SKM-1 treated with dmso at 0.1 percent for 144 hours (cell line): Measurements from ENCODE around the gene RAE1.
A peak's percentile ranks its signal among the peaks of the same experiment; 100 is the strongest.

ENCODE experiments used
- DNase-seq: peaks from one replicate; lab custom pipeline; 2025; ENCODE audit not compliant: unreplicated experiment; lab: John Stamatoyannopoulos, UW

RAE1 gene, protein sequence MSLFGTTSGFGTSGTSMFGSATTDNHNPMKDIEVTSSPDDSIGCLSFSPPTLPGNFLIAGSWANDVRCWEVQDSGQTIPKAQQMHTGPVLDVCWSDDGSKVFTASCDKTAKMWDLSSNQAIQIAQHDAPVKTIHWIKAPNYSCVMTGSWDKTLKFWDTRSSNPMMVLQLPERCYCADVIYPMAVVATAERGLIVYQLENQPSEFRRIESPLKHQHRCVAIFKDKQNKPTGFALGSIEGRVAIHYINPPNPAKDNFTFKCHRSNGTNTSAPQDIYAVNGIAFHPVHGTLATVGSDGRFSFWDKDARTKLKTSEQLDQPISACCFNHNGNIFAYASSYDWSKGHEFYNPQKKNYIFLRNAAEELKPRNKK

DNA sequence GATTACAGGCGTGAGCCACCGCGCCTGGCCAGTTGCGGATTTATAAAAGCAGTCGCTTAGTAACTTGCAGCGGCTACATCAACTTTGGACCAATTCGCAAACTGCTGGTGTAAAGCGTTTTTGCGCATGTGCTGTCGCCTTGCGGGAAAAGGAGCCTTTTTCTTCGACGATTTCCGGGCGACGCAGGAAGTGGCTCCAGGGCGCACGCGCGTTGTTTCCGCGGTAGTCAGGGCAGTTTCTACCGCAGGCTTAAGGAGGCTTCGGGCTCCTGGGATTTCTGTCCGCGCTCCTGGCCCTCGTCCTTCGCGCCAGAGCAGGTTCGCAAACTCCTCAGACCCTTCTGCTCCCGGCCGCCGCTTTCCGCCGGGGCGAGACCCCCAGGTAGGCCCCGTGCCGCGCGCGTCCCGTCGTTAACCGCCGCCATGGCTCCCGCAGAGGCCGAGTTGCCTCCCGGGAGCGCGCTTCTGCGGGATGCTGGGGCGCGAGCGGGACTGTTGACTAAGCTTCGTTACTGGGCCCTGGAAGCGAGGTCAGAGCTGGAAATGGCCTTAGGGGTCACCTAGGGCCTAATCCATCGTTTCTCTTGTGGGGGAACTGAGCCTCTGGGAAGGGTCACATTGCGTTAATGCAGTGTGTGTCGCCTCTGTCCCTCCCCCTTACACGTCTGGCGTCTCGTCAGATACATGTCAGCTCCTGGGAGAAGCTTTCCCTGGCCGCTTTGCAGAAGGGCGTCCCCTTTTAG is at the start of gene RAE1:
TSS of gene RAE1 (plus strand) at position 214 of the 742 bp plus-strand sequence. CDS start 2,784 bp downstream, outside the sequence.
- peak; percentile 85 for DNase-seq

DNA sequence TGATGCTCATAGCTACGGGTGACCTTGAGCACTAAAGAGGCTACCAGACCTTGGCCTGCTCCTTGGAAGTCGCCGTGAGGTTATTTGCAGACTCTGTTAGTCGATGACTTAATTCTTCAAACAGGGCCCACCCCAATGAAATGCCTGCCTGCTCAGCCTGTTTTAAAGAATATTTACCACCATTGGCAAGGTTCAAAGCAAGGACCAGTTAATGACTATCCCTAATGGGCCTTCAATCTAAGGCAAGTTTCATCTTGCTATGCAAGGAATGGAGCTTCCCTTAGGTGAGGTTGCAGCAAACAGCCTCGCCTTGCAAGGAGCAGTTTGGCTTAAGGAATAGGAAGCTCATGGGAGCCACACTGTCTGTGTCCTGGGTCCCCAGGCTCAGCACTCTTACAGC is 44.3 kb upstream of the RAE1 start:
- no peak for DNase-seq

DNA sequence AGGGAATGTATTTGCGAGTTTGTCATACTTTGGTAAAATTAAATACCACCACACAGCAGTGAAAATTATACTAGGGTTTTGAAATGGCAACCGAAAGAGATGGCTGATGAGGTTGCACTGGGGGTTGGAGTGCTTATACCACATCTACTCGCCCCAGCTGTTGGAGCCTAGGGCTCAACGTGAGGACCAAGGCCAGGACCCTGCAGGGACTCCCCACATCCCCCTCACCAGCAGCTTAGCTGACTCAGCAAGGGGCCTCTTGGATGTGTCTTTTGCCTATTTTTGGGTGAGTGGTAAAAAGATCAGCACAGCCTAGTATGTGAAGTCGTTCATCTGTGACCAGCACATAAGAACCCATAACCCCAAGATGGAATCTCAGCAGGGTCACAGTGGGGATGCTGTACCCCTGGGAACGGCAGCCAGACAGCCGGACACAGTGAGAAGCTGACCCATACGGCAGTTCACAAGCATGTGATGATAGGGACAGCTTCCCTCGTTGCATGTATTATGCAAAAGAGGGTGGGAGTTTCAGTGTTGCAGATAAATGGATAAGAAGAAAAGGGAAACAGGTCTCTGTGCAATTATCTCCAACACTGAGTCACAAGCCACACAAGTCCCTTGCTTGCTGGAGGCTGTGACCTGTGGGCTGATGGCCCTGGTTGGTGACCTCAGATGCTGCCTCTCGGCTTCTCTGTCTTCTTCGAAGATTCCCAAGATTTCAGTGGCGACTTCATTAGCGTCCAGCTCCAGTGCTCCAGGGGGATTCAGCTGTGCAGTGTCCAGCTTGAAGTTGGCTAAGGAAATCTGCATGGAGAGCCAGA is 42.4 kb upstream of the RAE1 start:
- DNase-seq, result no peak

DNA sequence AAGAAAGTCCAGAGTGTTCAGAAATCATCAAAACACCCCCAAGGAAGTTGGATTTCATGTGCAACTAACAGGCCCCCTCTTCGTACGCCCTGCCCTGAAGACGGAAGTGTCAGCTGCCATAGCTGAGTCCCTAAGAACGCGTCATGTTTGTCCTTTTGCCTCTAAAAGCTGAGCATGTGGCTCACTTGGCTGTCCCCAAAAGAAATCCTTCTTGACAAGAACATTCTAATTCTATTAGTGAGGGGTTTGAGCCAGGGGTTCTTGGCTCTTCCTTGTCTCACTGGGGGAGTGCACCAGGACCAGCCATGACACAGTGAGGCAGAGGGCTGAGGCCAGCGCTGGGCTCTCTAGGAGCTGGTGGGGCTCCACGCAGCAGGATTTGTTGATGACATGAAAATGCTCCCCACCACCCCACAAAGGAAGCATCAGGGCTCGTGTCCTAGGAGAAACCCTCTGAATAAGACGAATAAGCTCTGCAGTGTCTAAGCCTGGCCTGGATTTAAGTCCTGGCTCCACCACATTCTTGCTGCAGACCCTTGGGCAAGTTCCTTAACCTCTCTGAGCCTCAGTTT is 41.4 kb upstream of the RAE1 start:
- DNase-seq, result no peak

DNA sequence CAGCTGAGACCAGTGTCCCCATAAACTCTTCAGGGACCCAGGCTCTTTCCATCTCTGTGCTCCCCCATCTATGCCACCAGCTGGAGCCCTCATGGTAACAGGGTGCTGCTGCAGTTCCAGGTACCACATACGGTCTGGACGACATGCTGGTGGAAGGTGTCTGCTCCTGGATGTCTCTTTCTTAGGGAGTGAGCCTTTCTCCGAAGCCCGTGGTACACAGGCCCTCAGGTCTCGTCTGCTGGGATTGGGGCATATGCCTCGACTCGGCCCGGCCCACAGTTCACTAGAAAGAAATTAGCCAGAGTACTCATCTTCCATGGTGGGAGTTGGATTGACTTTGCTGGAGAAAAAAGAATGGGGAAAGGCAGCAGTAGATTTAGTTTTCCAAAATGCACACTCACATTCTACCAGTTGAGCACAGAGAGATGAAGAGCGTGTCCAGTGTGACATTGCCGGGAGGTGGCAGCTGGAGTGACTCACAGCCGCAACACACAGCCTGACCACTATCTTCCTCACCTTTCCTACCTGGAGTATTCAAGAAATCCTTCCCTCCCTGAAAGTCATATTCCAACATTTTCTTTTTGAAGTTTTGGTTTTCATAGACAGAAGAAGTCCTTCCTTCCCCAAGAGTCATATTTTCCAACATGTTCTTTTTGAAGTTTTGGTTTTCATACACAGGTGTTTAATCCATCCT is 40.1 kb upstream of the RAE1 start:
- no peak for DNase-seq

DNA sequence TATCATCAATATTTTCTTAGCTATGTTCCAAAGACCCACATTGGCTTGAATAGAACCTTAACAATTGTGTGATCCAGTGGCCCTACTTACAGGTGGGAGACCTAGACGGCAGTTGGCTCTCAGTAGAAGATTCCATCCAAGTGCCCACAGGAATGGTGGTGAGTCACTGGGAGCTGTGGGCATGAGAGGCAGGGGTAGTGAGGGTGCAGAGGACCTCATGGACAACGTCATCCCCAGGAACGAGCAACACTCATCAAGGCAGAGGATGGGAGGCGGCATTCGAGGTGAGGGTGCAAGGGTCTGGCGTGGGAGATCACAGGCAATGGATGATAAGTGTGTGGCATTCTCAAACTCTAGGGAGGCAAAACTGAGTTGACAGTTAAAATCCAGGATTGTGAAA is 38.9 kb upstream of the RAE1 start:
- no peak for DNase-seq

DNA sequence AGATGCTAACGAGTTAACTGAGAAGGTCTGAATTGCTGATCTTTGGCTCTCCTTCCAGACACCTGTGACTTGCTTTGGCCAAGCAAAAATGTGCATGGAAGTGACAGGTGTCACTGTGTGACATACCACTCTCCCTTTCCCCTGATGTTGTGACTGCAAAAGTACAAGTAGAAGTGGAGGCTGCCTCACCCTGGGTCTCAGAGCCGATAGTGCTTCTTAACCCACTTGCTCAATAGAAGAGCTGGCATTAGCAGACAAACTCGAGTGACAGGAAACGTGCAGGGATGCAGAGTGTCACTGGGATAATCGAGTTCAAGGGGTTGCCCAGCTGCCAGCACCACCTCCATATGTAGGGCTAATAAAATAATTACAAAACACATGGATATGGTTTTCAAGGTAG is 37.8 kb upstream of the RAE1 start:
- DNase-seq, result no peak

DNA sequence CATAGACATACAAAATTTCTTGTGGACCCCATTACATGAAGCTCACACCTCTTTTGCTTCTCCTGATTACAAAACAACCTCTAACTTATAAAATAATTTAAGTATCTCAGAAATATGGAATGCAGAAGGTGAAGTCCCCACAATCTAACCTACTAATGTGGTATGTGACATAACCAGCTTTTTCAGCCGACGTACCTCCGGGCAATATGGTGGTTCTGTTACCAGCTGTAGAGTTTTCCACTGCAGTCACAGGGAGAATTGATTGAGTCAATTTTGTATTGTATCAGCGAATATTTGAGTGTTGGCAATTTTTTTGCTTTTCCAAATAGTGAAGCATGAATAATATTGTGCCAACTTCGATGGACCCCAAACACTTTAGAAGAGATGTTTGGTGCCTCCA is 37.1 kb upstream of the RAE1 start:
- no peak for DNase-seq

DNA sequence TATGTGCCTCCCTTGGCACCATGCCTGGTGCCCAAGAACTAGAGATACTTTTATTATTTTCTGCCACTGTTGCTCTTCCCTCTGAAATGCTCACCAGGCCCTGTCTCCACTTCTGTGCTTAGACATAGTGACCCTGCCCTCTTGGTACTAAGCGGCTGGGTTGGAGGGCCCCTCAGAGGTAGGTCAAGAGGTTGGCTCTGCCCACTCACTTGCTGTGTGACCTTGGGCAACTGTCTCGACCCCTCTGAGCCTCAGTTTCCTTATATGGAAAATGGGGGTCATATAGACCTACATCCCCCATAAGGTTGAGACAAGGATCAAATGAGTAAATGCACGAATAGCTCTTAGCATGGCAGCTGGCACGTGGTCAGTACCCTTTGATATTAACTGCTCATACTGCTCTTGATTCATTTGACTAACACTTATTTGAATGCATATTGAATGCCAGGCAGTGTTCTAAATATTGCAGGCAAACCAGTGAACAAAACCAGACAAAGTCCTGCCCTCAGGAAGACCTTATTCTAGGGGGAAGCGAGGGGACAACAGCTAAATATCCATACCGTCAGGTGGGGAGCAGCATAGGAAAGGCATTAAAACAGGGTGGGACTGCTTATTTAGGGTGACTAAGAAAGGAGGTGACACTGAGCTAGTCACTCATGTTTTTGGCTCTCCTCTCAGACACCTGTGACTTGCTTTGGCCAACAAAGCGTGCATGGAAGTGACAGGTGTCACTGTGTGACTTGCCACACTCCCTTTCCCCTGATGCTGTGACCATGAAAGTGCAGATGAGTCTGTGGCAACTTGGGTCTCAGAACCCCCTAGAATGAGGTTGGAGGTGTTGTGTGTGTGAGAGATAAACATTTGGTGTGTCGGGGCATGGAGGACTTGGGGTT is 35.7 kb upstream of the RAE1 start:
- no peak for DNase-seq

DNA sequence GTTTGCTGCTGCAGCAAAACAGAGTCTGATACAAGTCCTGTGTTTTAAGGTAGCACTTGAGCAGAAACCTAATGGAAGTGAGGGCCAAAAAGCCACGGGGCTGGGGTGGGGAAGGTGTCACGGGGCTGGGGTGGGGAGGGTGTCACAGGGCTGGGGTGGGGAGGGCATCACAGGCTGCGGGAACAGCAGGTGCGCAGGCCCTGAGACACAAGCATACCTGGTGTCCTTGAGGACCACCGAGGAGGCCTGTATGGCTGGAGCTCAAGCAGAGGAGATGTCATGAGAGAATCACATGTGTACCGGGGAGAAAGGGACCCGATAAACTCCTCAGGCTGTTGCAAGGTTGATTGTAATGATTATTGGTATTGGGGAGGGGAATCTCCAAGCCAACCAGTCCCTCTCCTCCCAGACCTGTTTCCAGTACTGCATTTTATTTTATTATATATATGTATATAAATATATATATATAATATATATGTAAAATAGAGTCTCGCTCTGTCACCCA is 35.0 kb upstream of the RAE1 start:
- no peak for DNase-seq

DNA sequence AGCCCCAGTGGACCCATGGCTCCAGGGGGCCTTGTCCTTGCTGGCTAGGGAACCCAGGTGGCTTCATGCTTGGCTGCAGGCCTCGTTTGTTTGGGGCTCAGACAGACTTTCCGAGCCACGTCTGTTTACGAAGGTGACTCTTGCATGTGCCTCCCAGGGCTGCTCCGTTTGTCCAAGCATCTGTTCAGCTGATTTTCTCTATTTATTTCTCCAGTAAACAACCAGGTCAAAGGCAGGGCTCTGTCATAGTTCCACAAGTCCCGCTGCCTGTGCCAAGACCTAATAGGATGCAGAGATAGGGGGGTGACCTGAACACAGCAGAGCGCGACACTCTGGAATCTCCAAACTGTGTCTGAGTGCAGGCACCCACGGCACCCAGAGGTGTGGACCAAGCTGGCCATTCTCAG is 34.3 kb upstream of the RAE1 start:
- no peak for DNase-seq

DNA sequence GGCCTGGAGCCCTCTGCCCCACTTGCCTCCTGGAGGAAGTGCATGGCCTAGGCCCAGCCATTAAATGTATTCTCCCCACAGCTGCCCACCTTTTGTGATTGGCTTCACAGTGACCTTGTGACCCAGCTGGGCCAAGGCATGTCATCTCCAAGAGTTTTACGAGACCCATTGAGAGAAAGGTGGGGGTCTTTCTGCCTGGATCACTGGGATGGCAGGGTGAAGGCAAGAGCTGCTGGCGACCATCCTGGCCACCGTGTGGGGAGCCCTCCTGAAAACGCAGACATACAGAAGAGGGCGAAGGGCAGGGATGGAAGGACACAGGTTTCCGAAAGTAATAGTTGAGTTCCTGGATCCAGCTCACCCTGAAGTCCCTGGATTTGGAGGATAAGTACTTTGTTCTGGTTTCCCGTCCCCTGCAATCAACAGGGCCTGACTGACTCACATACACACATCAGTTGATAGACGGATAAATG is 33.7 kb upstream of the RAE1 start:
- DNase-seq, result no peak

DNA sequence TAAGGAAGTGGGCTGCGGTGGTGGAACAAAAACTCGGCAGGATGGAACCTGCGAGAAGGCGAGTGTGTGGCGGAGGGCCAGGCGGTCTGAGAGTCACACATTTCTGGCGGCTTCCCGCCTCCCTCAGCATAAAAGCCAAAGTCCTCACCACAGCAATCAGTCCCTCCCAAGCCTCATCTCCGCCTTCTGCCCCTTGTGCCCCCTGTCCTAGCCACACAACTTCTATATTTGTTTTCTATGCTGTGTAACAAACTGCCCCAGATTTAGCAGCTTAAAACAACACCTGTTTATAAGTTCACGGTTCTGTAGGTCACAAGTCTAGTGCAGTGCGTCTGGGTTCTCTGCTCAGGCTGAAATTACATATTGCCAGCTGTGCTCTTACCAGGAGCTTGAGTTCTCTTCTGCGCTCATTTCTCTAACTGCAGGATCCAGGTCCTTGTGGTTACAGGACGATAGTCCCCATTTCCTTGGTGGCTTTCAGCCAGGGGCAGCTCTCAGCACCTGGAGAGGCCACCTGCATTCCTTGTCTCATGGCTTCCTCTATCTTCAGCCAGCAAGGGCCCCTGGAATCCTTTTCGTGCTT is 33.2 kb upstream of the RAE1 start:
- no peak for DNase-seq

DNA sequence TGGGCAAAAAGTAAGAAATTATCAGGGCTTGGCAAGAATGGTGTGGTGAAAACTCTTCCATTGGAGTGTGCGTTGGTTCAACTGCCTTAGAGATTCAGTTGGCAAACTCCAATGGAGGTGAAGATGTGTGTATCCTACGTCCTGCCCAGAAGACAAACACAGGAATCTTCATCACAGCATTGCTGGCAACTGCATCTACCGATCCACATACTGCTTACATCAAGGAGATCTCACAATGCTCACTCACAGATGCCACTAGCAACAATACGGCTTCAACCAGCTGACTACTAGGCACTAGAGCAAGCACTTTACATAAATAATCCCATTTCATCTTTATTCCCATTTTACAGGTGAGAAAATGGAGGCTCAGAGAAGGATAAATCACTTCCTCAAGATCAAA is 31.5 kb upstream of the RAE1 start:
- DNase-seq, result no peak

DNA sequence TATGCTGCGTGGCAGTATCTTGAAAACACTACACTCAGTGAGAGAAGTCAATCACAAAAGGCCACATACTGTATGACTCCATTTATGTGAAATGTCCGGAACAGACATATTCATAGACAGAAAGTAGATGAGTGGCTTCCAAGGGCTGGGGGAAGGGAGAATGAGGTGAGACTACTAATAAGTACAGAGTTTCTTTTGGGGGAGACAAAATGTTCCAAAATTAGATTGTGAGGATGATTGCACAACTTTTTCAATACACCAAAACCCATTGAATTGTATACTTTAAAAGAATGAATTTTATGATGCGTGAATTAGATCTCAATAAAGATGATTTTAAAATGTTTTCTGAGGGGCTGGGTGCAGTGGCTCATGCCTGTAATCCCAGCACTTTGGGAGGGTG is 30.7 kb upstream of the RAE1 start:
- no peak for DNase-seq

DNA sequence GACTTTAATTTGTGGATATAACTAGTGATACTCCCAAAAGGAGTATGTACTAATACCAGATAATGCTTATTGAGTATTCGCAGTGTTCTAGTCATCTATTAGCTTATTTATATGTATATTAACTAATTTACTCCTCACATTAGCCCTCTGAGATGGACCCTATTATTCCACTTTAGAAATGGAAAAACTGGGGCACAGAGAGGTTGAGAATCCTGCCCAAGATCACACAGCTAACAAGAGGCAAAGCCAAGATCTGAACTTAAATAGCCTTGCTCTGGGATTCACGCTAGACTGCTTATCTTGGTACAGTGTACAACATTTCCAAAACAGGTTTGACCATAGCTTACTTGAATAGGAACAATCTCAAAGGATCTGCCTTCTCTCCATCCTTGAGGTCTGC is 29.9 kb upstream of the RAE1 start:
- no peak for DNase-seq

DNA sequence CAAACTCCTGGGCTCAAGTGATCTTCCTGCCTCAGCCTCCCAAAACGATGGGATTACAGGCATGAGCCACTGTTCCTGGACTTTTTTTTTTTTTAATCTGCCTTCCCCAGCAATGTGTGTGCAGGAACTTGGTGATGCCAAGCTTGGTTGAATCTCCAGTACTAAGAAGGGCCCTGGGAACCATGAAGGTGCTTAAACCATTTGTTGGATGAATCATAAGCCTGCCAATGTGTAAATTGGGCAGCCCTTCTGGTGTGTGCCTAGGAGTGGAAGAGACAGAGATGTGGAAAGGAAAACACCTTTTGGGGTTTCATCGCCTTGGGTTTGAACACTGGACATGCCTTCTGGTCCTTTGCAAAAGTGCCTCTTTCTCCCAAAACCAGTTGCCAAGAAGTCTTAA is 28.6 kb upstream of the RAE1 start:
- no peak for DNase-seq

DNA sequence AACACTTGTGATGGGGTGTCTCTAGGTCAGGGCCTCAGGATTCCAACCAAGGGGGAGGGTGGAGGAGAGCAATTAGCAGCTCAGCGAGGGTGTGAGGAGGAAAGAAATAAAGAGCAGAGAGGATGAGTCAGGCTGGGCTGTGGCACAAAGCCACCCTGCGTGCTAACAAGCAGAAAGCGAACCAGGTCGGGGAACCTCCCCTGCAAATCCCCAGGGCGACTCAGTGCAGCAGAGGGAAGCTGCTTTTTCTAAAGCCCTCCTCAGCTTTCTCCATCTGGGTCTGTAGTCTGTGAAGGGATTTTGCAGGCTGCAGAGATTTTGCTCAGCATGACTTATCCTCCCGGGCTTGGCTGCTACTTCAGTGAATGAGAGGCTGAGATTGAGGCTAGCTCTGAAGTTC is 28.0 kb upstream of the RAE1 start:
- no peak for DNase-seq
